Lower leg skin (tissue), 4 donors: ENCODE results near the gene AGPAT4. TPM values are rescaled to one million over a fixed set of nuclear protein-coding genes. Genes with fewer than 3 reads are reported as not detected.
"Not testable (repeated sequence)": the region's sequence is repeated elsewhere in the genome, so short reads cannot be mapped to it uniquely, and the experiment has no call there.

Source experiments
- DNase-seq, 2 donors: peaks; one replicate each; pipeline ENCODE4 v3.0.0-alpha.2; 2019; ENCODE audit warnings: low spot score in 2 of 2
- H3K4me3 ChIP-seq: fragments of 200-600 bp; sonication (generic); 2 replicates; pipeline ENCODE4 v1.5.1; 2017; ENCODE audit warnings: mild to moderate bottlenecking, low read depth; ENCODE audit not compliant: poor library complexity, severe bottlenecking
- CTCF ChIP-seq, 3 donors: fragments of 450-650 bp; IDR thresholded peaks; one replicate each; pipeline ENCODE4 v1.5.1; 2016; ENCODE audit warnings: antibody characterized with exemption in 3 of 3, mild to moderate bottlenecking in 3 of 3, moderate library complexity in 2 of 3
- POLR2A ChIP-seq, 2 donors: fragments of 450-650 bp; IDR thresholded peaks; one replicate each; pipeline ENCODE4 v1.6.1; 2016 to 2017; ENCODE audit warnings: antibody characterized with exemption in 2 of 2, mild to moderate bottlenecking in 1 of 2, moderate library complexity in 1 of 2
- WGBS, 2 donors: methylation state at CpG; one replicate each; pipeline ENCODE4 v1.1.5; 2018; 5-methylcytosine and 5-hydroxymethylcytosine counted together
- intact Hi-C: fragments of 100-400 bp; cut with DNase I; formaldehyde crosslinking; loops from one replicate; pipeline ENCODE4 v1.15.0; 2023; ENCODE audit warnings: low total_unique reads
- total RNA-seq, 4 donors: library from RNA; depleted of rRNA; stranded (reverse); fragments of >200 nt; gene quantifications; one replicate each; pipeline ENCODE4 v1.1.0, GENCODE V29; 2016

AGPAT4 gene
- total RNA-seq, 4 donors from 2014 or later, result 0.44 to 2.0 (median 1.2) TPM

DNA sequence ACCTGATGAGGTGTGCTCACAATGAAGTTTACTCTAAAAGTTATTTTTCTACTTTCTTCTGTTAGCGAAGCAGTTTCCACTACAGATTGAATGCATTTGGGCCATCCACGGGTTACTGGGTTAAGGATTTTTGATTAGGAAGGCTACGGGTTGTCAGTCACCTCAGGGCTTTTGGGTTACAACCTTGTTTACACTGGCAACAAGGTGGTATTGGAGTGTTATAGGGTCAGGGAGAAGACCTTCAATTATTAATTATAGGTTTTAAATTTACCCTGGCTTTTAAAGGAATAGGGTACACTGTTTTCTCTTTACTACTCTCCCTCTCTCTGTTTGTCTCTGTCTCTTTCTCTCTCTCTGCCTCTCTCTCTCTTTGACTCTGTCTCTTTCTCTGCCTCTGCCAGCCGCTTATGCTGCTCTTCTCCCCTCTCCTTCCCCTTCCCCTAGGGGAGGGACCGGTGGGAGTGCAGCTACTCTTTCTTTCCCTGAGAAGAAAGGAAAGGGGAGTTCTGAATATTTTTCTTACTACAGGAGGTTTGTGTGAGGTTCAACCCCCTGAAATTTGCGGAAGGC lies 40.2 kb upstream of the AGPAT4 start:
- DNase-seq, result no peak
- intact Hi-C loops, result no loop called here
- no peak overlapping the region for H3K4me3 ChIP-seq
- 81 to 86% methylated on average over 6 of the region's 6 CpGs for WGBS, 2 donors
- TF ChIP-seq POLR2A (IDR thresholded peaks at IDR 0.05) (no peak), CTCF (IDR thresholded peaks at IDR 0.05) (no peak)

- intact Hi-C loops, DNase-seq, H3K4me3 ChIP-seq: not testable (repeated sequence)
- 43 to 51% methylated on average over 3 of the region's 3 CpGs for WGBS, 2 donors
Observed at GRCh38 chr6:161313475-161313874, 39.6 kb upstream of the AGPAT4 start.

GRCh38 chr6:161309774-161310173 lies 35.9 kb upstream of the AGPAT4 start:
- intact Hi-C loops, H3K4me3 ChIP-seq, DNase-seq: not testable (repeated sequence)
- WGBS, 2 donors, result 64 to 82% methylated on average over 7 of the region's 7 CpGs

GRCh38 chr6:161308075-161308655 lies 34.3 kb upstream of the AGPAT4 start:
- intact Hi-C loops, result no loop called here
- 73 to 84% methylated on average over 10 of the region's 10 CpGs for WGBS, 2 donors
- no peak overlapping the region for H3K4me3 ChIP-seq
- no peak for TF ChIP-seq POLR2A (IDR thresholded peaks at IDR 0.05)
- TF ChIP-seq CTCF (IDR thresholded peaks at IDR 0.05), result no peak
- DNase-seq, result no peak

- DNase-seq, result no peak
- WGBS, 2 donors, result 81 to 94% methylated on average over 4 of the region's 4 CpGs
- no peak overlapping the region for H3K4me3 ChIP-seq
- TF ChIP-seq CTCF (IDR thresholded peaks at IDR 0.05) (no peak), POLR2A (IDR thresholded peaks at IDR 0.05) (no peak)
- intact Hi-C loops, result no loop called here
Observed at GRCh38 chr6:161305860-161306259, 32.0 kb upstream of the AGPAT4 start.

GRCh38 chr6:161303628-161304340 lies 29.9 kb upstream of the AGPAT4 start:
- no peak overlapping the region for H3K4me3 ChIP-seq
- intact Hi-C loops, result no loop called here
- TF ChIP-seq POLR2A (IDR thresholded peaks at IDR 0.05) (no peak), CTCF (IDR thresholded peaks at IDR 0.05) (no peak)
- DNase-seq, result no peak
- 92% methylated on average over 16 of the region's 16 CpGs for WGBS, 2 donors
